NCI-H1092 (cell line): ENCODE data around the gene GRAMD1B.
"Not testable (repeated sequence)": the region's sequence is repeated elsewhere in the genome, so short reads cannot be mapped to it uniquely, and the experiment has no call there.

Experiments
- DNase-seq: peaks from one replicate; lab custom pipeline; 2025; lab: John Stamatoyannopoulos, UW

The GRAMD1B gene

GRCh38 chr11:123509737-123510578 lies 79.9 kb downstream of the GRAMD1B start:
- peak; percentile 32 for DNase-seq

- DNase-seq: no peak
Observed at GRCh38 chr11:123510579-123510905, 80.5 kb downstream of the GRAMD1B start.

GRCh38 chr11:123511037-123511870 lies 81.2 kb downstream of the GRAMD1B start:
- peak; percentile 91 for DNase-seq

GRCh38 chr11:123513309-123513708 lies 83.2 kb downstream of the GRAMD1B start:
- DNase-seq: not testable (repeated sequence)

GRCh38 chr11:123516238-123516637 lies 86.2 kb downstream of the GRAMD1B start:
- no peak for DNase-seq

- DNase-seq: no peak
Observed at GRCh38 chr11:123517559-123518364, 87.7 kb downstream of the GRAMD1B start.

GRCh38 chr11:123518496-123519054 lies 88.5 kb downstream of the GRAMD1B start:
- no peak for DNase-seq

GRCh38 chr11:123519055-123519796 lies 89.2 kb downstream of the GRAMD1B start:
- DNase-seq: no peak

GRCh38 chr11:123519797-123520193 lies 89.7 kb downstream of the GRAMD1B start:
- no peak for DNase-seq

GRCh38 chr11:123520476-123520875 lies 90.4 kb downstream of the GRAMD1B start:
- not testable (repeated sequence) for DNase-seq

GRCh38 chr11:123521001-123521400 lies 90.9 kb downstream of the GRAMD1B start:
- DNase-seq: no peak

- no peak for DNase-seq
Observed at GRCh38 chr11:123521930-123522329, 91.9 kb downstream of the GRAMD1B start.

- no peak for DNase-seq
Observed at GRCh38 chr11:123523539-123523938, 93.5 kb downstream of the GRAMD1B start.

GRCh38 chr11:123525097-123525496 lies 95.0 kb downstream of the GRAMD1B start:
- DNase-seq: no peak

GRCh38 chr11:123525511-123525918 lies 95.4 kb downstream of the GRAMD1B start:
- DNase-seq: no peak

GRCh38 chr11:123526027-123526805 lies 96.1 kb downstream of the GRAMD1B start:
- DNase-seq: no peak

GRCh38 chr11:123526918-123527317 lies 96.8 kb downstream of the GRAMD1B start:
- no peak for DNase-seq

- DNase-seq: no peak
Observed at GRCh38 chr11:123527526-123527925, 97.5 kb downstream of the GRAMD1B start.

GRCh38 chr11:123527947-123528346 lies 97.9 kb downstream of the GRAMD1B start:
- DNase-seq: no peak

- no peak for DNase-seq
Observed at GRCh38 chr11:123531325-123531724, 101.3 kb downstream of the GRAMD1B start.
